Fibroblast of pulmonary artery (primary cell): ENCODE data around the gene CDC37.

Experiments
- DNase-seq: peaks from one replicate; pipeline ENCODE4 v3.0.0-alpha.2; 2010; ENCODE audit warnings: low read depth
- H3K4me3 ChIP-seq: replicated peaks from 2 replicates; pipeline ENCODE4 v1.5.1; 2011; ENCODE audit warnings: low read depth, mild to moderate bottlenecking, control low read depth, low read length, moderate library complexity
- TF ChIP-seq, protein P1 (sequence below): IDR thresholded peaks from 2 replicates; pipeline ENCODE4 v1.5.1; 2011; ENCODE audit warnings: mild to moderate bottlenecking, control low read depth, low read length, inconsistent platforms; ENCODE audit errors: missing control alignments

CDC37 gene

GRCh38 chr19:10419646-10420443, 16.5 kb upstream of the CDC37 start:
- peak overlapping the region; percentile 42 for H3K4me3 ChIP-seq
- peak; percentile 56 for DNase-seq
- TF ChIP-seq, protein P1, sequence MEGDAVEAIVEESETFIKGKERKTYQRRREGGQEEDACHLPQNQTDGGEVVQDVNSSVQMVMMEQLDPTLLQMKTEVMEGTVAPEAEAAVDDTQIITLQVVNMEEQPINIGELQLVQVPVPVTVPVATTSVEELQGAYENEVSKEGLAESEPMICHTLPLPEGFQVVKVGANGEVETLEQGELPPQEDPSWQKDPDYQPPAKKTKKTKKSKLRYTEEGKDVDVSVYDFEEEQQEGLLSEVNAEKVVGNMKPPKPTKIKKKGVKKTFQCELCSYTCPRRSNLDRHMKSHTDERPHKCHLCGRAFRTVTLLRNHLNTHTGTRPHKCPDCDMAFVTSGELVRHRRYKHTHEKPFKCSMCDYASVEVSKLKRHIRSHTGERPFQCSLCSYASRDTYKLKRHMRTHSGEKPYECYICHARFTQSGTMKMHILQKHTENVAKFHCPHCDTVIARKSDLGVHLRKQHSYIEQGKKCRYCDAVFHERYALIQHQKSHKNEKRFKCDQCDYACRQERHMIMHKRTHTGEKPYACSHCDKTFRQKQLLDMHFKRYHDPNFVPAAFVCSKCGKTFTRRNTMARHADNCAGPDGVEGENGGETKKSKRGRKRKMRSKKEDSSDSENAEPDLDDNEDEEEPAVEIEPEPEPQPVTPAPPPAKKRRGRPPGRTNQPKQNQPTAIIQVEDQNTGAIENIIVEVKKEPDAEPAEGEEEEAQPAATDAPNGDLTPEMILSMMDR, result no peak

- DNase-seq, result no peak
- H3K4me3 ChIP-seq, result peak overlapping the region; percentile 42
- TF ChIP-seq, protein P1, result no peak
Measured at GRCh38 chr19:10419200-10419645, 15.9 kb upstream of the CDC37 start.

- DNase-seq, result no peak
- TF ChIP-seq, protein P1, result no peak
- H3K4me3 ChIP-seq, result no peak overlapping the region
Measured at GRCh38 chr19:10418485-10419199, 15.3 kb upstream of the CDC37 start.

- TF ChIP-seq, protein P1, result no peak
- no peak for DNase-seq
- no peak overlapping the region for H3K4me3 ChIP-seq
Measured at GRCh38 chr19:10418235-10418484, 14.8 kb upstream of the CDC37 start.

- TF ChIP-seq, protein P1, result no peak
- no peak overlapping the region for H3K4me3 ChIP-seq
- DNase-seq, result no peak
Measured at GRCh38 chr19:10417541-10418234, 14.3 kb upstream of the CDC37 start.

DNA sequence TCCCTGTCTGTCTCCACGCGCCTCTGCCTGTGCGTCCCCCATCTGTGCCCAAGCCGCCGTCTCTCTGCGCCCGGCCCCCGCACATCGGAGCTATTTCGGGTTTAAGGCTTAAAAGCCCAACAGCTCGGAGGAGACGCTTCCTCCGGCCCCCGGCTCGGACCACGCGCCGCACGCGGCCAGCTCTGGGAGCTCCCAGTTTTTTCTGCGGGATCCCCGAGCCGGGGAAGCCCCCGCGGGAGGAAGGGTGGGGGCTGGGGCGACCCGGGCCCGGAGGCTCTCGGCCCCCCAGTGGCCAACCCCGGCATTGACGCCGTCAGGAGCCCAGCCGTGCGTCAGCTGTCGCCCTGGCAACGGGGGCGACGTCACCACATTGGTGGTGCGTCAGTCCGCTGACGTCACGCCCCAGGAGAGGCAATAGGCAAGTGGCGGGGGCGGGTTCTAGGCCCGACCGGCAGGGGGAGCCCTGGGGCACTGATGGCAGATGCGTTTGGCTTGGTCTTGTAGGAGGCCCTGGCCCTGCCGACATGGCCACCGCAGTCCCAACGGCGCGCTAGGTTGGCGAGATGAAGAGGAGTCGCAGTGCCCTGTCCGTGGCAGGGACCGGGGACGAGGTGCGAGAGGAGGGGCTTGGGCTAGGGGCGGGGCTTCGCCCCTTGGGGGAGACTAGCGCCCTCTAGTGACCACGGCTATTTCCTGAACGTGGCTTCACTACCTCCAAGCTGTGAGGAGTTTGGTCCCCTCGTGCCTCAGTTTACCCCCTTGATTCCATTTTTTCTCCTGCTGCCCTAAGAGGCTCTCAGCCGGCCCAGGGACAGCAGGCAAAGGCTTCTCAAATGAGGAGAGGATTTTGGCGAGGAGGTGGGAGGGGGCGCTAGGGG, 13.3 kb upstream of the CDC37 start:
- TF ChIP-seq, protein P1, result peak; percentile 60
- peak overlapping the region; percentile 66 for H3K4me3 ChIP-seq
- peak; percentile 94 for DNase-seq
